K562 (cell line): ENCODE measurements around the gene PDE4A. TPM values are rescaled to one million over a fixed set of nuclear protein-coding genes. Genes with fewer than 3 reads are reported as not detected.

Experiments
- ATAC-seq: fragments of 200-7000 bp; cut with Tn5 transposase; 3 replicates; pipeline ENCODE4 v1.9.1; 2020; ENCODE audit warnings: moderate library complexity
- BruUV-seq: library from RNA; stranded (reverse); fragments of 400-500 nt; replicated peaks from 2 replicates; lab custom pipeline; 2021; lab: Mats Ljungman, UMichigan
- CTCF ChIA-PET: fragments of 300-600 bp; formaldehyde crosslinking; extraction: SDS; loops from one replicate; lab custom pipeline; 2021; ENCODE audit warnings: low intra/inter-chr PET ratio; lab: Yijun Ruan, JAX
- POLR2A ChIA-PET: fragments of 300-600, 350-650 bp; sonication (Branson Sonifier 250); formaldehyde crosslinking; extraction: SDS; loops from one replicate; lab custom pipeline; 2021; ENCODE audit warnings: antibody characterized with exemption, inconsistent platforms; lab: Yijun Ruan, JAX
- DNase-seq, 4 experiments: peaks; one replicate each; pipeline versions ENCODE4 v3.0.0 to v3.0.0-alpha.2; 2011 to 2018; ENCODE audit warnings: low spot score in 3 of 4, mixed read lengths in 3 of 4; ENCODE audit errors: extremely low read depth in 1 of 4
- FAIRE-seq: peaks from 2 replicates; lab custom pipeline; 2011; peaks lifted over from hg19 to GRCh38; lab: Jason Lieb, UNC
- H2AFZ ChIP-seq: 2 replicates; pipeline ENCODE4 v1.6.0; 2011; ENCODE audit warnings: low read depth, low read length, control low read depth, inconsistent platforms
- H3K27ac ChIP-seq: fragments of 200-600 bp; 3 replicates; pipeline ENCODE4 v1.8.0; 2011; ENCODE audit warnings: low read depth, mild to moderate bottlenecking, control low read depth, inconsistent platforms, low read length, moderate library complexity, mixed read lengths; ENCODE audit errors: extremely low read depth
- H3K27me3 ChIP-seq, 2 experiments: fragments of 300-600 bp in 1 of 2; 2 replicates in 1 of 2; 3 replicates in 1 of 2; pipeline versions ENCODE4 v1.6.0 to v1.8.0; 2011; ENCODE audit warnings: inconsistent platforms in 2 of 2, low read length in 2 of 2, mild to moderate bottlenecking in 1 of 2, mixed read lengths in 1 of 2, moderate library complexity in 1 of 2; ENCODE audit not compliant: control insufficient read depth in 2 of 2, insufficient read depth in 2 of 2
- H3K36me3 ChIP-seq: fragments of 300-600 bp; 3 replicates; pipeline ENCODE4 v1.8.0; 2011; ENCODE audit warnings: mild to moderate bottlenecking, low read length, inconsistent platforms; ENCODE audit not compliant: control insufficient read depth, insufficient read depth
- H3K4me1 ChIP-seq, 2 experiments: fragments of 200-600 bp in 1 of 2; replicated peaks in 1 of 2; 2 replicates in 1 of 2; 3 replicates in 1 of 2; pipeline versions ENCODE4 v1.5.1 to v1.8.0; 2011; ENCODE audit warnings: inconsistent platforms in 2 of 2, low read length in 2 of 2, mild to moderate bottlenecking in 1 of 2, mixed read lengths in 1 of 2, moderate library complexity in 1 of 2; ENCODE audit not compliant: control insufficient read depth in 2 of 2, insufficient read depth in 2 of 2
- H3K4me2 ChIP-seq: 2 replicates; pipeline ENCODE4 v1.6.1; 2011; ENCODE audit warnings: low read length, control low read depth, inconsistent platforms, mixed read lengths; ENCODE audit not compliant: insufficient read depth
- H3K4me3 ChIP-seq: fragments of 200-600 bp; sonication (generic), shearing (Covaris generic); 2 replicates; pipeline ENCODE4 v1.5.1; 2016; ENCODE audit warnings: control low read depth, inconsistent platforms
- H3K79me2 ChIP-seq: fragments of 200-600 bp; 3 replicates; pipeline ENCODE4 v1.8.0; 2011; ENCODE audit warnings: low read length, inconsistent platforms; ENCODE audit not compliant: control insufficient read depth, insufficient read depth
- H3K9ac ChIP-seq, 2 experiments: 2 replicates each; pipeline versions ENCODE4 v1.6.0 to v1.6.1; 2011; ENCODE audit warnings: low read depth in 2 of 2, low read length in 2 of 2, control low read depth in 1 of 2, inconsistent platforms in 1 of 2, mild to moderate bottlenecking in 1 of 2, mixed read lengths in 1 of 2; ENCODE audit not compliant: insufficient read depth in 1 of 2
- H3K9me1 ChIP-seq: one replicate; pipeline ENCODE4 v1.6.0; 2011; ENCODE audit warnings: inconsistent platforms, mild to moderate bottlenecking, low read length, moderate library complexity; ENCODE audit not compliant: control insufficient read depth, insufficient read depth
- H3K9me3 ChIP-seq: replicated peaks from 2 replicates; pipeline ENCODE4 v1.5.1; 2011; ENCODE audit warnings: low read depth, low read length, inconsistent platforms; ENCODE audit not compliant: control insufficient read depth, insufficient read depth
- H4K20me1 ChIP-seq: replicated peaks from 2 replicates; pipeline ENCODE4 v1.6.1; 2011; ENCODE audit warnings: low read length, inconsistent platforms, mixed read lengths; ENCODE audit not compliant: control insufficient read depth, insufficient read depth
- AFF4 ChIP-seq: sonication (generic); formaldehyde crosslinking; IDR thresholded peaks from 2 replicates; pipeline ENCODE4 v1.8.0; 2023; ENCODE audit warnings: mild to moderate bottlenecking, missing genetic modification reagents
- BMI1 ChIP-seq: fragments of 150-350 bp; IDR thresholded peaks from 2 replicates; pipeline ENCODE4 v1.6.1; 2014; ENCODE audit warnings: low read length
- CSDE1 ChIP-seq, 2 experiments: fragments of 450-650 bp; IDR thresholded peaks; 2 replicates each; pipeline ENCODE4 v1.6.1; 2016; ENCODE audit warnings: mild to moderate bottlenecking in 1 of 2
- FOSL1 ChIP-seq: fragments of 200-800 bp; sonication (Bioruptor generic); conservative IDR thresholded peaks from 2 replicates; pipeline ENCODE4 v1.6.1; 2016; ENCODE audit warnings: missing genetic modification characterization, missing compliant biosample characterization
- GTF2F1 ChIP-seq: IDR thresholded peaks from 2 replicates; pipeline ENCODE4 v1.6.1; 2011; ENCODE audit warnings: low read depth, low read length, improper control_type of control experiment
- JUNB ChIP-seq: fragments of 450-650 bp; formaldehyde crosslinking; conservative IDR thresholded peaks from 2 replicates; pipeline ENCODE4 v1.4.0; 2020; ENCODE audit warnings: mild to moderate bottlenecking
- NONO ChIP-seq, 2 experiments: fragments of 200-400 bp in 1 of 2; fragments of 450-650 bp in 1 of 2; formaldehyde crosslinking in 1 of 2; IDR thresholded peaks; 2 replicates each; pipeline ENCODE4 v1.6.1; 2017; ENCODE audit warnings: low read depth in 2 of 2, mild to moderate bottlenecking in 2 of 2, moderate library complexity in 2 of 2, low read length in 1 of 2
- SAFB2 ChIP-seq: fragments of 200-400 bp; formaldehyde crosslinking; IDR thresholded peaks from 2 replicates; pipeline ENCODE4 v1.6.1; 2018; ENCODE audit warnings: borderline replicate concordance, low read length, low read depth, moderate library complexity; ENCODE audit not compliant: severe bottlenecking
- ZNF12 ChIP-seq: sonication (generic); formaldehyde crosslinking; IDR thresholded peaks from 2 replicates; pipeline ENCODE4 v1.4.0; 2020; ENCODE audit warnings: mild to moderate bottlenecking, missing genetic modification reagents
- ZNF764 ChIP-seq: fragments of 250-450 bp; sonication (Bioruptor Pico); IDR thresholded peaks from 2 replicates; pipeline ENCODE4 v1.4.0; 2020; ENCODE audit warnings: low read depth, mild to moderate bottlenecking, moderate library complexity
- ZNF785 ChIP-seq: fragments of 250-450 bp; sonication (Bioruptor Pico); IDR thresholded peaks from 2 replicates; pipeline ENCODE4 v1.4.0; 2020; ENCODE audit warnings: mild to moderate bottlenecking
- WGBS: fragments of 100-300 bp; shearing (Covaris generic); methylation state at CpG from one replicate; pipeline ENCODE4 v1.1.6; 2016; ENCODE audit warnings: low coverage, mixed read lengths; ENCODE audit not compliant: insufficient coverage; ENCODE audit errors: missing lambda C conversion rate; 5-methylcytosine and 5-hydroxymethylcytosine counted together
- in situ Hi-C: fragments of 300-500 bp; cut with MboI; formaldehyde crosslinking; loops from 4 replicates; pipeline ENCODE4 v1.15.0; 2018; ENCODE audit warnings: inconsistent platforms, mixed read lengths
- intact Hi-C: fragments of 100-400 bp; cut with micrococcal nuclease; formaldehyde crosslinking; loops from 2 replicates; pipeline ENCODE4 v1.14.2; 2022
- polyA plus RNA-seq, 8 experiments: library from polyadenylated mRNA; depleted of rRNA in 4 of 8; stranded (reverse) in 5 of 8; unstranded in 3 of 8; fragments of >200 nt; fragmentation: Nextera tagmentation in 2 of 8; fragmentation: Illumina TruSeq in 1 of 8; extraction: Ambion mirVana in 2 of 8; extraction: Trizol in 1 of 8; gene quantifications; 2 replicates each; pipeline versions ENCODE4 v1.2.1 to v1.2.3, GENCODE V29; 2011 to 2014; ENCODE audit warnings: inconsistent platforms in 1 of 8, missing spikeins in 1 of 8
- total RNA-seq, 7 experiments: library from RNA; depleted of rRNA in 6 of 7; stranded (reverse); fragments of >200 nt in 6 of 7; fragmentation: Illumina TruSeq in 2 of 7; extraction: Trizol in 2 of 7; gene quantifications; 2 replicates each; pipeline versions ENCODE4 v1.2.1 to v1.2.3, GENCODE V29; 2011 to 2021; ENCODE audit warnings: low replicate concordance in 1 of 7
- TF ChIP-seq, protein P1 (sequence below): fragments of 450-650 bp; IDR thresholded peaks from 2 replicates; pipeline ENCODE4 v1.6.1; 2016; ENCODE audit warnings: low read depth

The PDE4A gene
- total and polyA plus RNA-seq, 9 of the 15 experiments (the other 6 are each of a cell fraction or from before 2014, with no cell fraction given) = 0.66 to 26.9 (median 4.6) TPM

DNA sequence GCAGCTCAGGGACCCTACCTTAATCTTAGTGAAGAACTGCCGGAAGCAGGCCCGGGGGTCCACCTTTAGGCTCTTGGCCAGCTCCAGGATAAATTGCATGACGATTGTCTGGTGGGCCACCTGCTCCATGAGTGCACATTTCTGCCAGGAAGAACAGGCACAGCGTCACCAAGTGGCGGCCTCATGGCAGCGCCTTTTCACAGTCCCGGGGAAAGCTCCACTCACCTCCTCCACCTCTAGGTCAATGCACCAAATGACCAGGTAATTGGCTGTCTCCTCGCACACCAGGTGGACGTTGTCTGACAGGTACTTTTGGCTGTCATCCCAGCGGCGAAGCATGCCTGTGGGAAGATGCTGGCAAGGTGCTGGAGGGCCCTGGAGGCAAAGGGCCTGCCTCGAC lies 25.3 kb upstream of the PDE4A start:
- Histone ChIP-seq H4K20me1 (peaks cover 16% of the 10 kb centered on the region; the same call in 1 of the 2 replicates), H3K9me3 (no peaks in the 10 kb centered on the region), H3K36me3 (peaks cover 87% of the 10 kb centered on the region; the same call in 2 of the 3 replicates), H3K4me1 (peaks cover 6 to 18% of the 10 kb centered on the region in 2 experiments; a peak in 4 of 5 replicates), H3K9ac (no peak overlapping the region), H3K79me2 (peaks cover 36% of the 10 kb centered on the region), H3K27me3 (no peaks in the 10 kb centered on the region), H3K4me3 (no peak overlapping the region), H3K9me1 (no peaks in the 10 kb centered on the region), H3K4me2 (no peak overlapping the region), H2AFZ (no peak overlapping the region), H3K27ac (no peak overlapping the region)
- no TSS peak for BruUV-seq
- WGBS = 93% methylated on average over 12 of the region's 12 CpGs
- ChIA-PET POLR2A (interaction anchor here (0.6 to 1.0 kb wide), 3 partner anchors 124 to 299 kb away, joined by 3 to 6 read pairs (median 4); partner anchors contain the start of gene ICAM1), CTCF (no interaction called here)
- ATAC-seq (no peak), FAIRE-seq (no peak), DNase-seq (peak in 1 of 4 experiments; percentile 9)
- in situ Hi-C loops (no loop called here), intact Hi-C loops (no loop called here)
- TF ChIP-seq CSDE1 (IDR thresholded peaks at IDR 0.05) (no peak), BMI1 (no peak), ZNF764 (CRISPR knock-in tag) (no peak), FOSL1 (no peak), JUNB (CRISPR knock-in tag) (no peak), AFF4 (CRISPR knock-in tag) (no peak), ZNF785 (CRISPR knock-in tag) (no peak), NONO (IDR thresholded peaks at IDR 0.05; ENCODE audit: low read depth in 2 of 2, low read length in 1 of 2) (no peak), GTF2F1 (no peak), ZNF12 (CRISPR knock-in tag) (no peak), SAFB2 (no peak)
- TF ChIP-seq, protein P1, sequence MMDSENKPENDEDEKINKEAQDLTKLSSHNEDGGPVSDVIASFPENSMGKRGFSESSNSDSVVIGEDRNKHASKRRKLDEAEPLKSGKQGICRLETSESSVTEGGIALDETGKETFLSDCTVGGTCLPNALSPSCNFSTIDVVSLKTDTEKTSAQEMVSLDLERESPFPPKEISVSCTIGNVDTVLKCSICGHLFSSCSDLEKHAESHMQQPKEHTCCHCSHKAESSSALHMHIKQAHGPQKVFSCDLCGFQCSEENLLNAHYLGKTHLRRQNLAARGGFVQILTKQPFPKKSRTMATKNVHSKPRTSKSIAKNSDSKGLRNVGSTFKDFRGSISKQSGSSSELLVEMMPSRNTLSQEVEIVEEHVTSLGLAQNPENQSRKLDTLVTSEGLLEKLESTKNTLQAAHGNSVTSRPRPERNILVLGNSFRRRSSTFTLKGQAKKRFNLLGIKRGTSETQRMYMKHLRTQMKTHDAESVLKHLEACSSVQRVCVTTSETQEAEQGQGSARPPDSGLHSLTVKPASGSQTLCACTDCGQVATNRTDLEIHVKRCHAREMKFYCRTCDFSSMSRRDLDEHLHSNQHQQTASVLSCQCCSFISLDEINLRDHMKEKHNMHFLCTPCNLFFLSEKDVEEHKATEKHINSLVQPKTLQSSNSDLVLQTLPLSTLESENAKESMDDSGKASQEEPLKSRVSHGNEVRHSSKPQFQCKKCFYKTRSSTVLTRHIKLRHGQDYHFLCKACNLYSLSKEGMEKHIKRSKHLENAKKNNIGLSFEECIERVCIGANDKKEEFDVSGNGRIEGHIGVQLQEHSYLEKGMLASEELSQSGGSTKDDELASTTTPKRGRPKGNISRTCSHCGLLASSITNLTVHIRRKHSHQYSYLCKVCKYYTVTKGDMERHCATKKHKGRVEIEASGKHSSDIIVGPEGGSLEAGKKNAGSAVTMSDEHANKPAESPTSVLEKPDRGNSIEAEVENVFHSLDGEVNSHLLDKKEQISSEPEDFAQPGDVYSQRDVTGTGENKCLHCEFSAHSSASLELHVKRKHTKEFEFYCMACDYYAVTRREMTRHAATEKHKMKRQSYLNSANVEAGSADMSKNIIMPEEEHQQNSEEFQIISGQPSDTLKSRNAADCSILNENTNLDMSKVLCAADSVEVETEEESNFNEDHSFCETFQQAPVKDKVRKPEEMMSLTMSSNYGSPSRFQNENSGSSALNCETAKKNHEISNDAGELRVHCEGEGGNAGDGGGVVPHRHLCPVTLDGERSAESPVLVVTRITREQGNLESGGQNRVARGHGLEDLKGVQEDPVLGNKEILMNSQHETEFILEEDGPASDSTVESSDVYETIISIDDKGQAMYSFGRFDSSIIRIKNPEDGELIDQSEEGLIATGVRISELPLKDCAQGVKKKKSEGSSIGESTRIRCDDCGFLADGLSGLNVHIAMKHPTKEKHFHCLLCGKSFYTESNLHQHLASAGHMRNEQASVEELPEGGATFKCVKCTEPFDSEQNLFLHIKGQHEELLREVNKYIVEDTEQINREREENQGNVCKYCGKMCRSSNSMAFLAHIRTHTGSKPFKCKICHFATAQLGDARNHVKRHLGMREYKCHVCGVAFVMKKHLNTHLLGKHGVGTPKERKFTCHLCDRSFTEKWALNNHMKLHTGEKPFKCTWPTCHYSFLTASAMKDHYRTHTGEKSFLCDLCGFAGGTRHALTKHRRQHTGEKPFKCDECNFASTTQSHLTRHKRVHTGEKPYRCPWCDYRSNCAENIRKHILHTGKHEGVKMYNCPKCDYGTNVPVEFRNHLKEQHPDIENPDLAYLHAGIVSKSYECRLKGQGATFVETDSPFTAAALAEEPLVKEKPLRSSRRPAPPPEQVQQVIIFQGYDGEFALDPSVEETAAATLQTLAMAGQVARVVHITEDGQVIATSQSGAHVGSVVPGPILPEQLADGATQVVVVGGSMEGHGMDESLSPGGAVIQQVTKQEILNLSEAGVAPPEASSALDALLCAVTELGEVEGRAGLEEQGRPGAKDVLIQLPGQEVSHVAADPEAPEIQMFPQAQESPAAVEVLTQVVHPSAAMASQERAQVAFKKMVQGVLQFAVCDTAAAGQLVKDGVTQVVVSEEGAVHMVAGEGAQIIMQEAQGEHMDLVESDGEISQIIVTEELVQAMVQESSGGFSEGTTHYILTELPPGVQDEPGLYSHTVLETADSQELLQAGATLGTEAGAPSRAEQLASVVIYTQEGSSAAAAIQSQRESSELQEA = no peak
